8988T (cell line): ENCODE data around the gene IFT43.

ENCODE experiments used
- DNase-seq: peaks from one replicate; pipeline ENCODE4 v3.0.0; 2011

The IFT43 gene

GRCh38 chr14:76019676-76020075, 34.1 kb downstream of the IFT43 start:
- no peak for DNase-seq

- no peak for DNase-seq
Observed at GRCh38 chr14:76022991-76023390, 37.4 kb downstream of the IFT43 start.

GRCh38 chr14:76023757-76024156, 38.2 kb downstream of the IFT43 start:
- DNase-seq = no peak

- no peak for DNase-seq
Observed at GRCh38 chr14:76024211-76024907, 38.8 kb downstream of the IFT43 start.

GRCh38 chr14:76034566-76034965, 49.0 kb downstream of the IFT43 start:
- no peak for DNase-seq

GRCh38 chr14:76040704-76041103, 55.1 kb downstream of the IFT43 start:
- no peak for DNase-seq

- no peak for DNase-seq
Observed at GRCh38 chr14:76045773-76046172, 60.2 kb downstream of the IFT43 start.

GRCh38 chr14:76050250-76050649, 64.7 kb downstream of the IFT43 start:
- DNase-seq = no peak

GRCh38 chr14:76050797-76051392, 65.3 kb downstream of the IFT43 start:
- DNase-seq = peak; percentile 28

GRCh38 chr14:76051717-76052465, 66.3 kb downstream of the IFT43 start:
- DNase-seq = no peak

- DNase-seq = no peak
Observed at GRCh38 chr14:76053572-76054355, 68.2 kb downstream of the IFT43 start.

GRCh38 chr14:76055330-76055729, 69.8 kb downstream of the IFT43 start:
- no peak for DNase-seq

- peak; percentile 28 for DNase-seq
Observed at GRCh38 chr14:76056128-76056527, 70.6 kb downstream of the IFT43 start.

- no peak for DNase-seq
Observed at GRCh38 chr14:76057914-76058313, 72.4 kb downstream of the IFT43 start.

GRCh38 chr14:76063327-76063726, 77.8 kb downstream of the IFT43 start:
- no peak for DNase-seq

- DNase-seq = no peak
Observed at GRCh38 chr14:76065519-76065918, 80.0 kb downstream of the IFT43 start.

- no peak for DNase-seq
Observed at GRCh38 chr14:76067536-76067935, 82.0 kb downstream of the IFT43 start.

- no peak for DNase-seq
Observed at GRCh38 chr14:76073717-76074116, 88.2 kb downstream of the IFT43 start.

- DNase-seq = no peak
Observed at GRCh38 chr14:76077340-76077739, 91.8 kb downstream of the IFT43 start.

GRCh38 chr14:76078501-76078900, 92.9 kb downstream of the IFT43 start:
- DNase-seq = no peak

GRCh38 chr14:76080025-76080424, 94.5 kb downstream of the IFT43 start:
- no peak for DNase-seq

GRCh38 chr14:76080471-76080870, 94.9 kb downstream of the IFT43 start:
- no peak for DNase-seq

- no peak for DNase-seq
Observed at GRCh38 chr14:76081642-76082041, 96.1 kb downstream of the IFT43 start.
